AG04450 (cell line): ENCODE data around the gene PRPF4. TPM values are rescaled to one million over a fixed set of nuclear protein-coding genes. Genes with fewer than 3 reads are reported as not detected.

Experiments used
- CTCF ChIA-PET: fragments of 300-600, 350-600 bp; formaldehyde crosslinking; extraction: SDS; loops from one replicate; lab custom pipeline; 2022; ENCODE audit warnings: antibody characterized with exemption, inconsistent platforms; lab: Charles Lee
- POLR2A ChIA-PET: fragments of 350-600 bp; formaldehyde crosslinking; extraction: SDS; loops from one replicate; lab custom pipeline; 2021; ENCODE audit warnings: antibody characterized with exemption, inconsistent platforms; lab: Yijun Ruan, JAX
- DNase-seq: peaks from one replicate; pipeline ENCODE4 v3.0.0-alpha.2; 2011; ENCODE audit warnings: low read depth, low spot score
- H3K27ac ChIP-seq: one replicate; pipeline ENCODE4 v1.5.1; 2012; ENCODE audit warnings: low read depth, low read length, control low read depth
- H3K27me3 ChIP-seq: one replicate; pipeline ENCODE4 v1.6.0; 2012; ENCODE audit warnings: low read length; ENCODE audit not compliant: control insufficient read depth, insufficient read depth
- H3K4me3 ChIP-seq: 2 replicates; pipeline ENCODE4 v1.5.1; 2011; ENCODE audit warnings: mild to moderate bottlenecking, low read depth, low read length, control low read depth
- H3K9me3 ChIP-seq: 2 replicates; pipeline ENCODE4 v1.5.1; 2012; ENCODE audit warnings: low read length; ENCODE audit not compliant: control insufficient read depth, insufficient read depth
- polyA plus RNA-seq: library from polyadenylated mRNA; depleted of rRNA; stranded (reverse); fragments of >200 nt; gene quantifications from 2 replicates; pipeline ENCODE4 v1.2.3, GENCODE V29; 2011
- TF ChIP-seq, protein P1 (sequence below): IDR thresholded peaks from 2 replicates; pipeline ENCODE4 v1.5.1; 2011; ENCODE audit warnings: low read depth, low read length, control low read depth, inconsistent platforms

PRPF4 gene
- polyA plus RNA-seq, 1 experiment, result 20.9 TPM

DNA sequence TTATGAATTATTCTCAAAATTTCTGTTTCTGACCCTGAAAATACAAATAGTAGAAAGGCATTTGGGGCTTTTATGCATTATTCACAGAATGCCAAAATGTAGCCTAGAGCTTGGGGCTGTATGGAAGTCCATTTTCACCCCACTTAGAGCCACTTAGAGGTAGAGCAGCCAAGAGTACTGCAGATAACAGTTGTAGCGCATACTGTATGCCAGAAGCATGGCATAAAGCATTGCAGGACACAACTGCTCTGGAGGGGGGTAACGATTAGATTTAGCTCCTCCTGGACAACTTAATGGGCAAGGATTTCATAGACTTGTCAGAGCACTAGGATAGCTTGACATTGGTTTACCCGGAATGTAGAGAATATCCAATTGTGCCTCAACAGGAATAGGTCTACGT lies 38.4 kb upstream of the PRPF4 start:
- Histone ChIP-seq H3K27me3 (no peaks in the 10 kb centered on the region), H3K27ac (no peak overlapping the region), H3K4me3 (no peak overlapping the region), H3K9me3 (no peaks in the 10 kb centered on the region)
- TF ChIP-seq, protein P1, sequence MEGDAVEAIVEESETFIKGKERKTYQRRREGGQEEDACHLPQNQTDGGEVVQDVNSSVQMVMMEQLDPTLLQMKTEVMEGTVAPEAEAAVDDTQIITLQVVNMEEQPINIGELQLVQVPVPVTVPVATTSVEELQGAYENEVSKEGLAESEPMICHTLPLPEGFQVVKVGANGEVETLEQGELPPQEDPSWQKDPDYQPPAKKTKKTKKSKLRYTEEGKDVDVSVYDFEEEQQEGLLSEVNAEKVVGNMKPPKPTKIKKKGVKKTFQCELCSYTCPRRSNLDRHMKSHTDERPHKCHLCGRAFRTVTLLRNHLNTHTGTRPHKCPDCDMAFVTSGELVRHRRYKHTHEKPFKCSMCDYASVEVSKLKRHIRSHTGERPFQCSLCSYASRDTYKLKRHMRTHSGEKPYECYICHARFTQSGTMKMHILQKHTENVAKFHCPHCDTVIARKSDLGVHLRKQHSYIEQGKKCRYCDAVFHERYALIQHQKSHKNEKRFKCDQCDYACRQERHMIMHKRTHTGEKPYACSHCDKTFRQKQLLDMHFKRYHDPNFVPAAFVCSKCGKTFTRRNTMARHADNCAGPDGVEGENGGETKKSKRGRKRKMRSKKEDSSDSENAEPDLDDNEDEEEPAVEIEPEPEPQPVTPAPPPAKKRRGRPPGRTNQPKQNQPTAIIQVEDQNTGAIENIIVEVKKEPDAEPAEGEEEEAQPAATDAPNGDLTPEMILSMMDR, result no peak
- CTCF ChIA-PET, result interaction anchor here (1.1 kb wide), 1 partner anchor 38 kb away, joined by 3 read pairs; no protein-coding TSS in a partner anchor
- POLR2A ChIA-PET, result interaction anchor here (0.7 kb wide), 1 partner anchor 17 kb away, joined by 3 read pairs; no protein-coding TSS in a partner anchor
- DNase-seq, result no peak

- Histone ChIP-seq H3K27ac (no peak overlapping the region), H3K27me3 (no peaks in the 10 kb centered on the region), H3K9me3 (no peaks in the 10 kb centered on the region), H3K4me3 (no peak overlapping the region)
- no peak for DNase-seq
- ChIA-PET CTCF (interaction anchor here (1.2 kb wide), 1 partner anchor 14 kb away, joined by 4 read pairs; no protein-coding TSS in a partner anchor), POLR2A (no interaction called here)
- TF ChIP-seq, protein P1, result no peak
These were observed 37.1 kb upstream of the PRPF4 start for GRCh38 chr9:113238202-113238858.

DNA sequence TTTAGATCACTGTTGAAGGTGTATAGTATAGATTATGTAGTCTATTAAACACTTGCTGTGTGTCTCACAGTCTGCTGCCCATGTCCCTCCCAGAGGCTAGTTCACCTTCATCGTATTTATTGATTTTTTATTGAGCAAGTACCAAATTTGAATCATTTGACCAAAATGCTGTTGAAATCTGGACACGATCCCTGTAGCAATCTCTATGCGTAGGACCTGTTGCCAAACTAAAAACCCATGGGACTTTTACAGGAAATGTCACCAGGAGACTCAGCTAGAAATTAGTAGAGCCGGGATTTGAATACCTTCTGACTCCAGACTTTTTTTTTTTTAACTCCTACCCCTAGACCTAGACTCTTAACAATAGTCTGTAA lies 36.6 kb upstream of the PRPF4 start:
- CTCF ChIA-PET, result interaction anchor here (1.2 kb wide), 1 partner anchor 14 kb away, joined by 4 read pairs; no protein-coding TSS in a partner anchor

DNA sequence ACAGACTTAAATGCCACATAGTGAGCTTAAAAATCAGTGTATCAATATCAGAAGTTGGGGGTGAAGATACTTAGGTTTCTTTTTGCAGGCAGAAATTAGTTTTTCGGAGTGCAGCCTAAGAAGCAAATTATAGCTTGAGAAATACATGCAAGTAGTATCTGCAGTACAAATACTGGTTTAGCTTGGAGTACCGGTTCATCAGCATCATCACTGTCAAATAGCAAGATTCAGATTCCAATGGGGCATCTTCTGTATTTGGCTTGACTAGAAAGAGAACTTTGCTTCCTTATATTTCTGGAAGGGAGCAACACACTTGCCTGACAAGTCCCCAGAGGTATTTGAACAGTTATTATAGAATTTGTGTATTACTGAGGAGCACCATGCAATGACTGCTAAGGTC lies 34.3 kb upstream of the PRPF4 start:
- ChIA-PET POLR2A (no interaction called here), CTCF (no interaction called here)
- Histone ChIP-seq H3K27me3 (no peaks in the 10 kb centered on the region), H3K4me3 (no peak overlapping the region), H3K9me3 (no peaks in the 10 kb centered on the region), H3K27ac (no peak overlapping the region)
- DNase-seq, result no peak
- TF ChIP-seq, protein P1, result no peak

More for the DNA sequence above, 36.6 kb upstream of the PRPF4 start:
- POLR2A ChIA-PET, result no interaction called here
- H3K27me3 ChIP-seq, result no peaks in the 10 kb centered on the region
- no peak for DNase-seq
- no peaks in the 10 kb centered on the region for H3K9me3 ChIP-seq
- no peak overlapping the region for H3K4me3 ChIP-seq
- TF ChIP-seq, protein P1, result no peak
- no peak overlapping the region for H3K27ac ChIP-seq

- H3K9me3 ChIP-seq, result no peaks in the 10 kb centered on the region
- CTCF ChIA-PET, result no interaction called here
These were observed 30.9 kb upstream of the PRPF4 start for GRCh38 chr9:113244556-113244955.

More at GRCh38 chr9:113244556-113244955, 30.9 kb upstream of the PRPF4 start:
- TF ChIP-seq, protein P1, result no peak
- DNase-seq, result no peak
- no peak overlapping the region for H3K4me3 ChIP-seq
- POLR2A ChIA-PET, result no interaction called here
- H3K27me3 ChIP-seq, result no peaks in the 10 kb centered on the region
- H3K27ac ChIP-seq, result no peak overlapping the region
